ENCODE measurements around the gene ZC3H18. TPM values are rescaled to one million over a fixed set of nuclear protein-coding genes. Genes with fewer than 3 reads are reported as not detected.

Gene ZC3H18
- polyA plus RNA-seq, 4 donors, result 34.3 to 48.6 (median 35.2) TPM

GRCh38 chr16:88618956-88619667 lies 48.9 kb downstream of the ZC3H18 start:
- no peak for DNase-seq (ENCODE audit: low read depth in 4 of 4, low spot score in 3 of 4)

- DNase-seq (ENCODE audit: low read depth in 4 of 4, low spot score in 3 of 4), result no peak
Observed at GRCh38 chr16:88619859-88620815, 49.9 kb downstream of the ZC3H18 start.

GRCh38 chr16:88622125-88622524 lies 51.9 kb downstream of the ZC3H18 start:
- no peak for DNase-seq (ENCODE audit: low read depth in 4 of 4, low spot score in 3 of 4)

GRCh38 chr16:88622866-88623265 lies 52.7 kb downstream of the ZC3H18 start:
- no peak for DNase-seq (ENCODE audit: low read depth in 4 of 4, low spot score in 3 of 4)

GRCh38 chr16:88623858-88624257 lies 53.7 kb downstream of the ZC3H18 start:
- DNase-seq (ENCODE audit: low read depth in 4 of 4, low spot score in 3 of 4), result no peak

GRCh38 chr16:88624481-88624880 lies 54.3 kb downstream of the ZC3H18 start:
- DNase-seq (ENCODE audit: low read depth in 4 of 4, low spot score in 3 of 4), result no peak

GRCh38 chr16:88624977-88625576 lies 54.9 kb downstream of the ZC3H18 start:
- DNase-seq (ENCODE audit: low read depth in 4 of 4, low spot score in 3 of 4), result no peak

GRCh38 chr16:88626646-88627045 lies 56.4 kb downstream of the ZC3H18 start:
- no peak for DNase-seq (ENCODE audit: low read depth in 4 of 4, low spot score in 3 of 4)

- DNase-seq (ENCODE audit: low read depth in 4 of 4, low spot score in 3 of 4), result no peak
Observed at GRCh38 chr16:88627531-88628411, 57.6 kb downstream of the ZC3H18 start.

- no peak for DNase-seq (ENCODE audit: low read depth in 4 of 4, low spot score in 3 of 4)
Observed at GRCh38 chr16:88628512-88628974, 58.3 kb downstream of the ZC3H18 start.

GRCh38 chr16:88629835-88630234 lies 59.6 kb downstream of the ZC3H18 start:
- no peak for DNase-seq (ENCODE audit: low read depth in 4 of 4, low spot score in 3 of 4)

GRCh38 chr16:88630433-88630832 lies 60.2 kb downstream of the ZC3H18 start:
- no peak for DNase-seq (ENCODE audit: low read depth in 4 of 4, low spot score in 3 of 4)

GRCh38 chr16:88630941-88631340 lies 60.7 kb downstream of the ZC3H18 start:
- no peak for DNase-seq (ENCODE audit: low read depth in 4 of 4, low spot score in 3 of 4)

GRCh38 chr16:88631384-88631783 lies 61.2 kb downstream of the ZC3H18 start:
- no peak for DNase-seq (ENCODE audit: low read depth in 4 of 4, low spot score in 3 of 4)

- DNase-seq (ENCODE audit: low read depth in 4 of 4, low spot score in 3 of 4), result no peak
Observed at GRCh38 chr16:88631920-88632586, 61.9 kb downstream of the ZC3H18 start.

GRCh38 chr16:88632587-88632930 lies 62.4 kb downstream of the ZC3H18 start:
- no peak for DNase-seq (ENCODE audit: low read depth in 4 of 4, low spot score in 3 of 4)

- DNase-seq (ENCODE audit: low read depth in 4 of 4, low spot score in 3 of 4), result no peak
Observed at GRCh38 chr16:88633684-88634140, 63.5 kb downstream of the ZC3H18 start.

GRCh38 chr16:88634141-88634993 lies 64.2 kb downstream of the ZC3H18 start:
- DNase-seq (ENCODE audit: low read depth in 4 of 4, low spot score in 3 of 4), result no peak
